Natural killer cell (primary cell): ENCODE results near the gene FRMPD2. TPM values are rescaled to one million over a fixed set of nuclear protein-coding genes. Genes with fewer than 3 reads are reported as not detected.

Experiments used
- ATAC-seq, 3 donors: fragments of 150-1000 bp in 2 of 3; fragments of 200-7000 bp in 1 of 3; cut with Tn5 transposase; 1 replicate in 1 of 3; 2 replicates in 2 of 3; pipeline ENCODE4 v1.10.0; 2021; ENCODE audit warnings: mild to moderate bottlenecking in 2 of 3, moderate library complexity in 2 of 3
- DNase-seq, 2 donors: peaks; one replicate each; pipeline versions ENCODE4 v3.0.0 to v3.0.0-alpha.2; 2013 to 2021; ENCODE audit warnings: mixed read lengths in 1 of 2
- H3K27ac ChIP-seq: one replicate; pipeline ENCODE4 v1.5.1; 2013; ENCODE audit warnings: mild to moderate bottlenecking, low read length
- H3K27me3 ChIP-seq: one replicate; pipeline ENCODE4 v1.6.1; 2013; ENCODE audit warnings: low read length; ENCODE audit not compliant: control insufficient read depth, insufficient read depth
- H3K36me3 ChIP-seq: one replicate; pipeline ENCODE4 v1.6.1; 2013; ENCODE audit warnings: low read length; ENCODE audit not compliant: control insufficient read depth, insufficient read depth
- H3K4me1 ChIP-seq: one replicate; pipeline ENCODE4 v1.6.1; 2013; ENCODE audit warnings: low read length; ENCODE audit not compliant: control insufficient read depth, insufficient read depth
- H3K4me3 ChIP-seq: one replicate; pipeline ENCODE4 v1.5.1; 2013; ENCODE audit warnings: low read length
- H3K9me3 ChIP-seq: one replicate; pipeline ENCODE4 v1.6.1; 2013; ENCODE audit warnings: low read length; ENCODE audit not compliant: control insufficient read depth, insufficient read depth
- H3K27ac Mint-ChIP-seq, 2 donors: one replicate each; pipeline ENCODE4 v1.8.0; 2022; ENCODE audit warnings: mild to moderate bottlenecking in 2 of 2, mixed read lengths in 2 of 2, moderate library complexity in 1 of 2
- H3K27me3 Mint-ChIP-seq, 2 donors: one replicate each; pipeline ENCODE4 v1.8.0; 2022; ENCODE audit warnings: low read depth in 2 of 2, mixed read lengths in 2 of 2
- H3K36me3 Mint-ChIP-seq: one replicate; pipeline ENCODE4 v1.8.0; 2022; ENCODE audit warnings: mixed read lengths
- H3K4me1 Mint-ChIP-seq, 2 donors: one replicate each; pipeline ENCODE4 v1.8.0; 2022; ENCODE audit warnings: mixed read lengths in 2 of 2
- H3K4me3 Mint-ChIP-seq: one replicate; pipeline ENCODE4 v1.8.0; 2022; ENCODE audit warnings: mild to moderate bottlenecking, moderate library complexity, mixed read lengths
- H3K9me3 Mint-ChIP-seq, 2 donors: one replicate each; pipeline ENCODE4 v1.8.0; 2022; ENCODE audit warnings: mixed read lengths in 2 of 2
- WGBS: methylation state at CpG from one replicate; pipeline ENCODE4 v1.1.7; 2013; ENCODE audit warnings: missing lambda C conversion rate; ENCODE audit not compliant: insufficient coverage; 5-methylcytosine and 5-hydroxymethylcytosine counted together
- intact Hi-C: fragments of 100-400 bp; cut with micrococcal nuclease; formaldehyde crosslinking; loops from one replicate; pipeline ENCODE4 v1.14.2; 2022
- total RNA-seq, 4 donors: library from RNA; stranded (reverse); fragments of 120-200 nt in 1 of 4; gene quantifications; one replicate each; pipeline versions ENCODE4 v1.2.3 to v1.2.4, GENCODE V29; 2013 to 2022
- TF ChIP-seq, protein P1 (sequence below): fragments of 200-600 bp; IDR thresholded peaks from one replicate; pipeline ENCODE4 v1.8.0; 2022; ENCODE audit warnings: antibody characterized with exemption

FRMPD2 gene
- total RNA-seq, 3 donors from 2014 or later (not counting 1 experiment from before 2014, with no cell fraction given) = 0.20 TPM; not detected in 2

DNA sequence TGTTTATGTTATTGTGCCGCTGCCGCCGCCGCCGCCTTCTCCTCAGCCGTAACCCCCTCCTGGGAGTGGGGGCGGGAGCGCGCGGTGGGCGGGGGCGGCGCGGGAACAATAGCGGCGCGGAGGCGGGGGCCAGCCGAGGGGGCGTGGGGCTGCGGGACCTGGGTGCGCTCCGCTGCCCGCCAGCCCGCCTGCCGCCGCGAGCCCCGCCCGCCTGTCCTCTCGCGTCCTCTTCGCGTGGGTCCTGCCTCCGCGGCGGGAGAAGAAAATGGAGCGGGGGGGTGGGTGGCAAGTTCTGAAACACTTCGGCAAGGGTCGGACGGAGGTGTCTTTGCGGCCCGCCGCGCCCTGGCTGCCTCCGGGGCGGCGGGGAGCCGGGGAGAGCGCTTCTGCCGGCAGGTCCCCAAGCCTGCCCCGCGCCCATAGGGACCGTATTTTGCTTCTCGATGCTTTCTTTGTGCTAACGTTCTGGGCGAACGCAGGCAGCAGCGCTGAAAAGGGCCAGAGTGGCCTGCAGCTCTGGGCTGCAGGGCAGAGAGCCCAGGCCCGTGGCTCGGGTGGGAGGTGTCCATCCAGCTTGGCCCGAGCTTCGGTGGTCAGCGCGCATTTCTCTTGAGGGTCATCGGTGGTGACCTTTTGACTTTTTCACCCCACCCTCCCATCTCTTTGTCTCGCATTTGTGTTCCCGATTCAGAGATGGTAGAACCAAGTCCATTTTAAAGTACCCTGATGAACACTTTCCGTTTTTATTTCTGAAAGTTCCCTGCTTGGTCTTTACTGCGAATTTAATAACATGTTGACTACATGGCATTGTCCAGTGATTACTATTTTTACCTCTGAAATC lies 32.6 kb upstream of the FRMPD2 start:
- ATAC-seq (peak; percentile 54 to 74 (median 62)), DNase-seq (peak in 1 of 2 donors; percentile 80)
- peak overlapping the region; percentile 91 for H3K4me3 Mint-ChIP-seq
- peak overlapping the region; percentile 82 to 83 for H3K27ac Mint-ChIP-seq
- Histone ChIP-seq H3K27ac (peak overlapping the region; percentile 67), H3K27me3 (no peaks in the 10 kb centered on the region), H3K36me3 (no peaks in the 10 kb centered on the region), H3K9me3 (no peaks in the 10 kb centered on the region), H3K4me3 (peak overlapping the region; percentile 54), H3K4me1 (peaks cover 8% of the 10 kb centered on the region)
- H3K9me3 Mint-ChIP-seq = no peaks in the 10 kb centered on the region
- under 1% methylated on average over 70 of the region's 70 CpGs for WGBS
- H3K4me1 Mint-ChIP-seq = peaks cover 17 to 34% of the 10 kb centered on the region in 2 donors
- TF ChIP-seq, protein P1, sequence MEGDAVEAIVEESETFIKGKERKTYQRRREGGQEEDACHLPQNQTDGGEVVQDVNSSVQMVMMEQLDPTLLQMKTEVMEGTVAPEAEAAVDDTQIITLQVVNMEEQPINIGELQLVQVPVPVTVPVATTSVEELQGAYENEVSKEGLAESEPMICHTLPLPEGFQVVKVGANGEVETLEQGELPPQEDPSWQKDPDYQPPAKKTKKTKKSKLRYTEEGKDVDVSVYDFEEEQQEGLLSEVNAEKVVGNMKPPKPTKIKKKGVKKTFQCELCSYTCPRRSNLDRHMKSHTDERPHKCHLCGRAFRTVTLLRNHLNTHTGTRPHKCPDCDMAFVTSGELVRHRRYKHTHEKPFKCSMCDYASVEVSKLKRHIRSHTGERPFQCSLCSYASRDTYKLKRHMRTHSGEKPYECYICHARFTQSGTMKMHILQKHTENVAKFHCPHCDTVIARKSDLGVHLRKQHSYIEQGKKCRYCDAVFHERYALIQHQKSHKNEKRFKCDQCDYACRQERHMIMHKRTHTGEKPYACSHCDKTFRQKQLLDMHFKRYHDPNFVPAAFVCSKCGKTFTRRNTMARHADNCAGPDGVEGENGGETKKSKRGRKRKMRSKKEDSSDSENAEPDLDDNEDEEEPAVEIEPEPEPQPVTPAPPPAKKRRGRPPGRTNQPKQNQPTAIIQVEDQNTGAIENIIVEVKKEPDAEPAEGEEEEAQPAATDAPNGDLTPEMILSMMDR = no peak
- no peaks in the 10 kb centered on the region for H3K36me3 Mint-ChIP-seq
- no peaks in the 10 kb centered on the region for H3K27me3 Mint-ChIP-seq
- intact Hi-C loops = no loop called here

DNA sequence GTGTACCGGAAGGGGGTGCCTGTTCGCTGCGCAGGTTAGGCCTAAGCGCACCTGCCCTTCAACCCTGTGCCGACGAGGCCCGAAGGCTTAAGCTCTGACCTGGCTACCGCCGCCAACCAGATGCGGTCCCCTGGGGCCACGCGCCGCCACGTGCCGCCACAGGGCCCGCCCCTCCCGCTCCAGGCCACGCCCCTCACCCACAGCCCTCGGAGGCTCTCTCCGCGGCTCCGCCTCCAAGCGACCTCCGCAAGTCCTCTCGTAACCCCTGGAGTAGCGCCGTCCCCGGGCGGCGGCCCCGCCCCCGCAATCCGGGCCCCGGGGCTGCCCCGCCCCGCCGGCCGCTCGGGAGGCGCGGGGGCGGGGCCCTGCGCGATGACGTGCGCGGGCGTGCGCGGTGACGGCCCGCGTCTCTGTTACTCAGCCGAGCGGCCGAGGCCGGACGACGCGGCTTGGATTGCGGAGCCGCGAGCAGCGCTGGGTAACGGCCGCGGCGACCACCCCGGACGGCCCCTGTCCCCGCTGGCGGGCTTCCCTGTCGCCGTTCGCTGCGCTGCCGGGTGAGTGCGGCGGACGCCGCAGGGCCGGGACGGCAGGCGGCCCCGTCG lies 31.9 kb upstream of the FRMPD2 start, which contains the start of gene MAPK8:
MAPK8 (plus strand) TSS at position 413 of the 605 bp plus-strand sequence. CDS start 94,984 bp downstream, outside the sequence.
- ATAC-seq (peak; percentile 88 to 96 (median 88)), DNase-seq (peak; percentile 90 to 97)
- Histone ChIP-seq H3K27ac (peak within 1 kb of the TSS; percentile 75), H3K27me3 (no peaks in the 10 kb centered on the region), H3K4me1 (peaks cover 8% of the 10 kb centered on the region), H3K4me3 (peak within 1 kb of the TSS; percentile 54), H3K36me3 (no peaks in the 10 kb centered on the region), H3K9me3 (no peaks in the 10 kb centered on the region)
- intact Hi-C loops = no loop called here
- Mint-ChIP-seq H3K36me3 (no peaks in the 10 kb centered on the region), H3K27ac (peak within 1 kb of the TSS; percentile 82 to 83), H3K9me3 (no peaks in the 10 kb centered on the region), H3K4me3 (peak within 1 kb of the TSS; percentile 91), H3K4me1 (peaks cover 17 to 26% of the 10 kb centered on the region in 2 donors), H3K27me3 (peaks cover 0 to 4% of the 10 kb centered on the region in 2 donors)
- TF ChIP-seq, protein P1 = no peak
- 1% methylated on average over 86 of the region's 86 CpGs for WGBS

DNA sequence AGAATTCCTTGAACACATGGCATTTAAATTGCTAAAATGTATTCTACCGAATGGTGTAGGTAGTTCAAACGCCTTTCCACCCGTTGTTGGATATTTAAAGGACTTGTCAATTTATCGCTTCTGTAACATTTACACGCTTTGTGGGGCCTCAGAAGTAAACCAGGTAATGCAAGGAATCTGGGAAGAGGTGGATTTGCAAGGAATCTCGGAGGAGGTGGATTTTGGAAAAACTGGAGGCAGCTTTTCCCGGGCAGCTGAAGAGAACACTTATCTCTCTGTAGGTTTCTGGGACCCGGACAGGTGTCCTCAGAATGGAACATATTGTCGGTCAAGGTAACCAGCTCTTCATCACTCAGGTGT lies 31.4 kb upstream of the FRMPD2 start:
- Mint-ChIP-seq H3K36me3 (no peaks in the 10 kb centered on the region), H3K27me3 (peaks cover 0 to 4% of the 10 kb centered on the region in 2 donors), H3K9me3 (no peaks in the 10 kb centered on the region), H3K4me1 (peaks cover 17 to 25% of the 10 kb centered on the region in 2 donors), H3K27ac (peak overlapping the region; percentile 81 to 82), H3K4me3 (peak overlapping the region; percentile 79)
- Histone ChIP-seq H3K36me3 (no peaks in the 10 kb centered on the region), H3K9me3 (no peaks in the 10 kb centered on the region), H3K4me3 (peak overlapping the region; percentile 24), H3K4me1 (peaks cover 8% of the 10 kb centered on the region), H3K27ac (peak overlapping the region; percentile 75), H3K27me3 (no peaks in the 10 kb centered on the region)
- TF ChIP-seq, protein P1 = no peak
- DNase-seq = no peak
- intact Hi-C loops = no loop called here
- WGBS = 89% methylated on average over 9 of the region's 9 CpGs
- ATAC-seq = no peak
